ENCODE results near the gene PAPPA2.

DNA sequence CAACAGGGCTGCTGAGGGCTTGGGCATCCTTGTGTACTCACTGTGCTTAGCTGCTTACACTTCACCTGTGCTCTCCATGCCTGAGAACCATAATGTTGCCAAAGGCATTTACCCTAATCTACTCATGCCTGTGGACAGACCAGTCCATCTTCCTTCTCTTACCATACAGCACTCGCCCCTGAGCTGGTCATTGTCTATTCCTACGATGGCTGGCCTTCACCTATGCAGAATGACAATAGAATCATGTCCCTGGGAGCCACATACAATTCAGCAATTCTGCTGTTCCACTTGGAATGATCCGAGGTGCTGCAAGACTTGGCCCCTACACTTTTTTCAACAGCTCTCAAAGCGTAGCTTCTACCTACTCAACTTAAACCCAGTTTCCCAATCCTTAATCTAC, 96.5 kb downstream of the PAPPA2 start:
- TF ChIP-seq POLR2A (IDR thresholded peaks at IDR 0.05; ENCODE audit: low read depth, low read length) = no peak
- no peak for TF ChIP-seq POLR2AphosphoS5 (IDR thresholded peaks at IDR 0.05; ENCODE audit: low read depth, low read length)
- TF ChIP-seq TAF1 (IDR thresholded peaks at IDR 0.05; ENCODE audit: borderline replicate concordance, low read depth, low read length) = no peak
